ENCODE measurements around the gene ANO4.

The ANO4 gene

DNA sequence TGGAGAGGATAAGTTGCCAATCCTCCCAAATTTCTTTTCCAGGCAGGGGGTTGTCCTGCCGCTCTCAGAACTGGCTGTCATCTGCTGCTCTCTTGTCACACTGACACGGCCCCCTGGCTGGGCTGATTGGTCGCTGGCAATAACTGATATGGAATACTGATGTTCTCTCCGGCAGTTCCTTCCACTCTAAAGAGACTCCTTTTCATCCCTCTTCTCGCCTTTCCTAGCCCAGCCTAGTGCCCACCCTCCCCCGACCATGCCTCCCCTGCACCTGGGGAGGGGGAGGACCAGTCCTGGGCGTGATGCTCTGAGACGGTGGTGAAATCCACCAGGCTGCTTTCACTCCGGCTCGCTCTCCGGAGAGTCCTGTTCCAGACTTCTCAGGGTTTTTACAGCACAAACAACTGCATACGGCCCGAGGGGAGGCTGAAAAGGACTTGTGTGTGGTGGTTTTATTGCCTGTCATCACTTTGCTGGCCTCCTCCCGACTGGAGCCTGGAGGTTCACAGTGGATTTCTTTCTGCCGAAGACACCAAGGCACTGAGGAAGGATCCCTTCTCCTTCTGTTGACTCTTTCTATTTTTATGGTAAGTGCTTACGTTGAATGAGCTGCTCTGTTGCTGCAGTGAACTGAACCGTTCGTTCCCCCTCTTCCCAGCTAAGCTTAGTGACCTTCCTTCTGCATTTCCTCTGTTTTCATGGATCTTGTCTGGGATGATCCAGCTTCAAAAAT is at the start of gene ANO4:
Gene ANO4 (plus strand): TSS at position 336 of the 733 bp plus-strand sequence. CDS start 107,010 bp downstream, outside the sequence.
- H3K27ac ChIP-seq (ENCODE audit: low read length): no peak within 1 kb of the TSS
- peak within 1 kb of the TSS in 1 of 2 donors; percentile 44 for H3K4me3 ChIP-seq (ENCODE audit: low read depth in 1 of 2, low read length in 2 of 2)
- H3K36me3 ChIP-seq (ENCODE audit: control insufficient read depth in 1 of 2, insufficient read depth in 2 of 2, low read length in 2 of 2): no peaks in the 10 kb centered on the region
- no peaks in the 10 kb centered on the region for H3K27me3 ChIP-seq (ENCODE audit: low read depth, low read length)
- H3K4me1 ChIP-seq (ENCODE audit: control insufficient read depth in 1 of 2, insufficient read depth in 2 of 2, low read length in 2 of 2): peaks cover 0 to 8% of the 10 kb centered on the region in 2 donors
- H3K9me3 ChIP-seq (ENCODE audit: control insufficient read depth in 1 of 2, low read length in 2 of 2): no peaks in the 10 kb centered on the region

- no peak overlapping the region for H3K4me3 ChIP-seq (ENCODE audit: low read depth in 1 of 2, low read length in 2 of 2)
- H3K27ac ChIP-seq (ENCODE audit: low read length): no peak overlapping the region
- no peaks in the 10 kb centered on the region for H3K9me3 ChIP-seq (ENCODE audit: control insufficient read depth in 1 of 2, low read length in 2 of 2)
Observed at GRCh38 chr12:100745378-100746071, 49.1 kb upstream of the ANO4 start.

DNA sequence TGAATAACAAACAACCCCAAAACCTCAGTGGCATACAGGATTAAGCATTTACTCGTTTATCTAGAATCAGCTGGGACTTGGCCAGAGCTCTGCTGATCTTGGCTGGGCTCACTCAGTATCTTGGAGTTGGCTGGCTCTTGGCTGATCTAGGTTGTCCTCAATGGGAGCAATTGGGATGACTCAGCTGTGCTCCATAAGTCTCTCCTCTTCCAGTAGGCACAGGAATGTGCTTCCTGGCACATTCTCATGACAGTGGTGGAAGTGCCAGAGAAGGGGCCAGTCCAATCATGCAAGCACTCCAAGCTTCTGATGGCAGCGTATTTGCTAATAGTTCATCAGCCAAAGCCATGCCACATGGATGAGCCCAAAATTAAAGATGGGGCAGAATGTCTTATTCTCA is 41.7 kb upstream of the ANO4 start:
- Histone ChIP-seq H3K27ac (ENCODE audit: low read length) (no peak overlapping the region), H3K4me3 (ENCODE audit: low read depth in 1 of 2, low read length in 2 of 2) (no peak overlapping the region), H3K4me1 (ENCODE audit: control insufficient read depth in 1 of 2, insufficient read depth in 2 of 2, low read length in 2 of 2) (no peaks in the 10 kb centered on the region), H3K36me3 (ENCODE audit: control insufficient read depth in 1 of 2, insufficient read depth in 2 of 2, low read length in 2 of 2) (no peaks in the 10 kb centered on the region), H3K9me3 (ENCODE audit: control insufficient read depth in 1 of 2, low read length in 2 of 2) (no peaks in the 10 kb centered on the region), H3K27me3 (ENCODE audit: low read depth, low read length) (no peaks in the 10 kb centered on the region)

More at GRCh38 chr12:100745378-100746071, 49.1 kb upstream of the ANO4 start:
- no peaks in the 10 kb centered on the region for H3K36me3 ChIP-seq (ENCODE audit: control insufficient read depth in 1 of 2, insufficient read depth in 2 of 2, low read length in 2 of 2)
- H3K27me3 ChIP-seq (ENCODE audit: low read depth, low read length): no peaks in the 10 kb centered on the region
- H3K4me1 ChIP-seq (ENCODE audit: control insufficient read depth in 1 of 2, insufficient read depth in 2 of 2, low read length in 2 of 2): no peaks in the 10 kb centered on the region

DNA sequence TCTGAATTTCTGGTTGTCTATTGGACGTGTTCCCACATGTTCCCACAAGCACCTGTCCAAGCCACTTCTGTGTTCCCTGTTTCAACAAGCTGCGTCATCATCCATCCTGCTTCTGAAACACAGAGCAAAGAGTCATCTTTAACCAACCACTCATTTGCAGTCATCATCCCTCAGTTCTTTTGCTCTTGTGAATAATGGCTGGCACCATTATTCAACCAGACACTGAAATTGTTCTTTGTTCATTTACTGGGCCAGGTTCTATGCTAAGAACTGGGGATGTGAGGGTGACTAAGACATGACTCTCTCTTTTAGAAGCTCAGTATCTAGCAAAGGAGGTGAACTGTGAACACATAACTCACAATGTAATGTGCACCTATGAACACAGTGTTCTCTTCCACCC is 40.7 kb upstream of the ANO4 start:
- Histone ChIP-seq H3K4me3 (ENCODE audit: low read depth in 1 of 2, low read length in 2 of 2) (no peak overlapping the region), H3K36me3 (ENCODE audit: control insufficient read depth in 1 of 2, insufficient read depth in 2 of 2, low read length in 2 of 2) (no peaks in the 10 kb centered on the region), H3K27ac (ENCODE audit: low read length) (no peak overlapping the region), H3K27me3 (ENCODE audit: low read depth, low read length) (no peaks in the 10 kb centered on the region), H3K9me3 (ENCODE audit: control insufficient read depth in 1 of 2, low read length in 2 of 2) (no peaks in the 10 kb centered on the region), H3K4me1 (ENCODE audit: control insufficient read depth in 1 of 2, insufficient read depth in 2 of 2, low read length in 2 of 2) (no peaks in the 10 kb centered on the region)

GRCh38 chr12:100755186-100755585 is 39.4 kb upstream of the ANO4 start:
- H3K27me3 ChIP-seq (ENCODE audit: low read depth, low read length): no peaks in the 10 kb centered on the region
- H3K27ac ChIP-seq (ENCODE audit: low read length): no peak overlapping the region
- no peaks in the 10 kb centered on the region for H3K9me3 ChIP-seq (ENCODE audit: control insufficient read depth in 1 of 2, low read length in 2 of 2)
- no peak overlapping the region for H3K4me3 ChIP-seq (ENCODE audit: low read depth in 1 of 2, low read length in 2 of 2)
- no peaks in the 10 kb centered on the region for H3K4me1 ChIP-seq (ENCODE audit: control insufficient read depth in 1 of 2, insufficient read depth in 2 of 2, low read length in 2 of 2)
- no peaks in the 10 kb centered on the region for H3K36me3 ChIP-seq (ENCODE audit: control insufficient read depth in 1 of 2, insufficient read depth in 2 of 2, low read length in 2 of 2)

GRCh38 chr12:100758083-100758482 is 36.5 kb upstream of the ANO4 start:
- Histone ChIP-seq H3K4me1 (ENCODE audit: control insufficient read depth in 1 of 2, insufficient read depth in 2 of 2, low read length in 2 of 2) (no peaks in the 10 kb centered on the region), H3K27me3 (ENCODE audit: low read depth, low read length) (no peaks in the 10 kb centered on the region), H3K27ac (ENCODE audit: low read length) (no peak overlapping the region), H3K9me3 (ENCODE audit: control insufficient read depth in 1 of 2, low read length in 2 of 2) (no peaks in the 10 kb centered on the region), H3K4me3 (ENCODE audit: low read depth in 1 of 2, low read length in 2 of 2) (no peak overlapping the region), H3K36me3 (ENCODE audit: control insufficient read depth in 1 of 2, insufficient read depth in 2 of 2, low read length in 2 of 2) (no peaks in the 10 kb centered on the region)

DNA sequence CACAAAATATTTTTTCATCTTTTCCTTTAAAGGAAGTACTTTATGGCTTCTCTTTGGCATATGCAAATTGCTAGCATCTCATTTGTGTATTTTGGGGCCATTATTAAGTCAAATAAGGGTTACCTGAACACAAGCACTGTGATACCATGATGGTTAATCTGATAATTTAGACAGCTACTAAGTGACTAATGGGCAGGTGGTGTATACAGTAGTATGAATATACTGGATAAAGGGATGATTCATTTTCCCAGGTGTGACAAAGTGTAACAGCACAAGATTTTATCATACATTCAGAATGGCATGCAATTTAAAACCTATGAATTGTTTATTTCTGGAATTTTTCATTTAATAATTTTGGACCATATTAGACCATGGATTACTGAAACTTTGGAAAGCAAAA is 27.2 kb upstream of the ANO4 start:
- Histone ChIP-seq H3K36me3 (ENCODE audit: control insufficient read depth in 1 of 2, insufficient read depth in 2 of 2, low read length in 2 of 2) (no peaks in the 10 kb centered on the region), H3K4me3 (ENCODE audit: low read depth in 1 of 2, low read length in 2 of 2) (no peak overlapping the region), H3K27ac (ENCODE audit: low read length) (no peak overlapping the region), H3K4me1 (ENCODE audit: control insufficient read depth in 1 of 2, insufficient read depth in 2 of 2, low read length in 2 of 2) (no peaks in the 10 kb centered on the region), H3K9me3 (ENCODE audit: control insufficient read depth in 1 of 2, low read length in 2 of 2) (no peaks in the 10 kb centered on the region), H3K27me3 (ENCODE audit: low read depth, low read length) (no peaks in the 10 kb centered on the region)

DNA sequence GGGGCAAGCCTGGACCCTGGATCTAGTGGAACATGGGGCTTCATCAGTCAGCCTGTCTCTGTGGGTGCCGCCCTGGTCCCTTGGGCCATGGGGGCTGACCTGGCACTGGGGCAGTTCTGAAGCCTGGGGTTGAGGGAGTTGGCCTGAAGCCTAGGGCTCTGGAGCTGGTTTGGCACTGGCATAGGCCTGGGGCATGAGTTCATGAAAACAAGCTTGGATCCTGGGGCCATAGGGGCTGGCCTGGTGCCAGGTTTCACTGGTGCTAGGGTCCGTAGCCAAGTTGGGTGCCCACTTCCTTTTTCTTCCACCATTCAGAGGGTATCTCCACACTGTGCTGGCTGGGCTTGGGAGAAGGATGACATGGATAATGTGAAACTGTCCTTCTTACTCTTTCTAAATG is 26.6 kb upstream of the ANO4 start:
- H3K27ac ChIP-seq (ENCODE audit: low read length): no peak overlapping the region
- H3K4me3 ChIP-seq (ENCODE audit: low read depth in 1 of 2, low read length in 2 of 2): no peak overlapping the region
- no peaks in the 10 kb centered on the region for H3K9me3 ChIP-seq (ENCODE audit: control insufficient read depth in 1 of 2, low read length in 2 of 2)
- H3K4me1 ChIP-seq (ENCODE audit: control insufficient read depth in 1 of 2, insufficient read depth in 2 of 2, low read length in 2 of 2): no peaks in the 10 kb centered on the region
- no peaks in the 10 kb centered on the region for H3K36me3 ChIP-seq (ENCODE audit: control insufficient read depth in 1 of 2, insufficient read depth in 2 of 2, low read length in 2 of 2)
- no peaks in the 10 kb centered on the region for H3K27me3 ChIP-seq (ENCODE audit: low read depth, low read length)

GRCh38 chr12:100778967-100779590 is 15.5 kb upstream of the ANO4 start:
- H3K9me3 ChIP-seq (ENCODE audit: control insufficient read depth in 1 of 2, low read length in 2 of 2): no peaks in the 10 kb centered on the region
- no peak overlapping the region for H3K27ac ChIP-seq (ENCODE audit: low read length)

DNA sequence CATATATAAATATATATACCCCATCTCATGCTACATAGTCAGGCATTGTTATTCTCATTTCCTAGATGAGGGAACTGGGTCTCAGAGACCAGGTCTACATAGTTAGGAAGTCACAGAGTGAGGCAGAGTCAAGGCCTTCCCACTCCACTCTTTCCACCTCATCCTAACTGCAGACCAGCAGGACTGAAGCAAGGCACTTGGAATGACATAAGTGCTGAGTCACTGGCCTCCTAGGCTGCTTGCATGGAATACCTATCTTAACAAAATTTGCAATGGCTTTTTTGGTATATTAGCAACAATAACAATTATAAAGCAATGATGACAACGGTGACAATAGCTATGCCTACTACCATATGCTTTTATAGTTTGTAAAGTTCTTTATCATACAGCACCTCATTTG is 5.4 kb upstream of the ANO4 start:
- H3K36me3 ChIP-seq (ENCODE audit: control insufficient read depth in 1 of 2, insufficient read depth in 2 of 2, low read length in 2 of 2): no peaks in the 10 kb centered on the region

More at GRCh38 chr12:100778967-100779590, 15.5 kb upstream of the ANO4 start:
- H3K4me3 ChIP-seq (ENCODE audit: low read depth in 1 of 2, low read length in 2 of 2): no peak overlapping the region
- H3K27me3 ChIP-seq (ENCODE audit: low read depth, low read length): no peaks in the 10 kb centered on the region
- H3K36me3 ChIP-seq (ENCODE audit: control insufficient read depth in 1 of 2, insufficient read depth in 2 of 2, low read length in 2 of 2): no peaks in the 10 kb centered on the region
- no peaks in the 10 kb centered on the region for H3K4me1 ChIP-seq (ENCODE audit: control insufficient read depth in 1 of 2, insufficient read depth in 2 of 2, low read length in 2 of 2)

DNA sequence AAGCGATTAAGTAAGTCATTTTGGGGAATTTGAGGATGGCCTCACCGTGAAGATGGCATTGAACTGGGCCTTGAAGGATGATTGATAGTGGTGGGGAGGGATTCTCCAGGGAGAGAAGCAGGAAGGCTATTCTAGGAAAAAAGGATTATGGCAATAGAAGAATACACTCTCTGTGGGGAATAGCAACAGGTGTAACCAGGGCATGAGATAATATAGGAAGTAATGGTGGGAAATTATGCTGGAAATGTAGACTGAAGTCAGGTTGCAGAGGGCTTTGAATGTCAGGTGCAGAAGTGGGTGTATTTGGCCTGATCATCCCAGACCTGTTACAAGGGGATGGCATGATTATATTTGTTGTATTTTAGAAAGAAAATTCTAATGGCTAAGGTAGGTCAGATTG is 4.6 kb upstream of the ANO4 start:
- no peaks in the 10 kb centered on the region for H3K36me3 ChIP-seq (ENCODE audit: control insufficient read depth in 1 of 2, insufficient read depth in 2 of 2, low read length in 2 of 2)
- no peaks in the 10 kb centered on the region for H3K27me3 ChIP-seq (ENCODE audit: low read depth, low read length)
- H3K4me1 ChIP-seq (ENCODE audit: control insufficient read depth in 1 of 2, insufficient read depth in 2 of 2, low read length in 2 of 2): peaks cover 0 to 4% of the 10 kb centered on the region in 2 donors

More for the DNA sequence above, 5.4 kb upstream of the ANO4 start:
- Histone ChIP-seq H3K4me3 (ENCODE audit: low read depth in 1 of 2, low read length in 2 of 2) (no peak overlapping the region), H3K27me3 (ENCODE audit: low read depth, low read length) (no peaks in the 10 kb centered on the region), H3K4me1 (ENCODE audit: control insufficient read depth in 1 of 2, insufficient read depth in 2 of 2, low read length in 2 of 2) (no peaks in the 10 kb centered on the region), H3K9me3 (ENCODE audit: control insufficient read depth in 1 of 2, low read length in 2 of 2) (no peaks in the 10 kb centered on the region), H3K27ac (ENCODE audit: low read length) (no peak overlapping the region)

More for the DNA sequence above, 4.6 kb upstream of the ANO4 start:
- Histone ChIP-seq H3K27ac (ENCODE audit: low read length) (no peak overlapping the region), H3K9me3 (ENCODE audit: control insufficient read depth in 1 of 2, low read length in 2 of 2) (no peaks in the 10 kb centered on the region), H3K4me3 (ENCODE audit: low read depth in 1 of 2, low read length in 2 of 2) (no peak overlapping the region)
